ENCODE data around the gene MFSD1. TPM values are rescaled to one million over a fixed set of nuclear protein-coding genes. Genes with fewer than 3 reads are reported as not detected.

The MFSD1 gene
- total and polyA plus RNA-seq, 2 donors (not counting 1 experiment from before 2014, with no cell fraction given) = 16.4 to 31.8 TPM

- H4K20me1 ChIP-seq (ENCODE audit: control insufficient read depth, insufficient read depth, low read length, poor library complexity, severe bottlenecking) = peaks cover 14% of the 10 kb centered on the region
- H3K9me3 ChIP-seq (ENCODE audit: control extremely low read depth in 1 of 3, control insufficient read depth in 2 of 3, insufficient read depth in 1 of 3, low read length in 2 of 3) = no peaks in the 10 kb centered on the region
- POLR2A ChIA-PET = interaction anchor here (1.5 kb wide), 1 partner anchor 11 kb away, joined by 4 read pairs; no protein-coding TSS in a partner anchor
- ATAC-seq (ENCODE audit: low read depth) (peak; percentile 58), DNase-seq (peak; percentile 75)
- peak overlapping the region; percentile 72 to 83 for H3K27ac ChIP-seq (ENCODE audit: low read length in 2 of 2)
- H2AFZ ChIP-seq (ENCODE audit: insufficient read depth, low read depth, low read length, poor library complexity, severe bottlenecking) = peak overlapping the region; percentile 93
- Mint-ChIP-seq H3K27me3 (no peaks in the 10 kb centered on the region), H3K4me3 (peak overlapping the region; percentile 94), H3K27ac (peak overlapping the region; percentile 92), H3K9me3 (ENCODE audit: insufficient read depth) (no peaks in the 10 kb centered on the region), H3K4me1 (peaks cover 43% of the 10 kb centered on the region)
- H3K79me2 ChIP-seq (ENCODE audit: control insufficient read depth, insufficient read depth, low read length) = peaks cover 38% of the 10 kb centered on the region
- WGBS (ENCODE audit: insufficient coverage) = 8% methylated on average over 16 of the region's 25 CpGs
- H3K36me3 ChIP-seq (replicated peaks in 1 of 2; ENCODE audit: control extremely low read depth in 1 of 2, control insufficient read depth in 1 of 2, extremely low read depth in 1 of 2, insufficient read depth in 2 of 2, low read length in 1 of 2) = peaks cover 0 to 20% of the 10 kb centered on the region in 2 experiments
- peak overlapping the region; percentile 89 for H3K9ac ChIP-seq (ENCODE audit: low read length)
- no peaks in the 10 kb centered on the region for H3K27me3 ChIP-seq (replicated peaks in 1 of 4; ENCODE audit: control extremely low read depth in 1 of 4, control insufficient read depth in 3 of 4, insufficient read depth in 4 of 4, low read length in 3 of 4)
- intact Hi-C loops (cut with micrococcal nuclease) = loop anchor here (1.0 to 5.0 kb wide), 3 partner anchors 130 to 1595 kb away; partner anchors contain the start of genes IFT80, LXN, RSRC1 and SMC4
- CTCF ChIA-PET = interaction anchor here (0.9 to 3.1 kb wide), 9 partner anchors 9 to 159 kb away, joined by 3 to 26 read pairs (median 6); partner anchors contain the start of gene GFM1
- H3K4me3 ChIP-seq (ENCODE audit: control extremely low read depth in 1 of 5, extremely low read depth in 1 of 5, insufficient read depth in 1 of 5, low read depth in 2 of 5, low read length in 4 of 5) = peak overlapping the region; percentile 83 to 97 (median 91)
- H3K4me2 ChIP-seq (replicated peaks; ENCODE audit: low read depth, low read length, poor library complexity, severe bottlenecking) = peak overlapping the region; percentile 86
- no peak for TF ChIP-seq EZH2 (IDR thresholded peaks at IDR 0.05; ENCODE audit: borderline replicate concordance, insufficient read depth, low read depth, low read length, poor library complexity, severe bottlenecking)
- peak; percentile 49 for TF ChIP-seq CTCF (IDR thresholded peaks at IDR 0.05)
- H3K4me1 ChIP-seq (ENCODE audit: control insufficient read depth in 2 of 2, insufficient read depth in 2 of 2, low read length in 2 of 2) = peaks cover 16 to 22% of the 10 kb centered on the region in 2 donors
Observed at GRCh38 chr3:158802409-158803268, 785 bp downstream of the MFSD1 start.
